GM13977 (cell line): ENCODE results near the gene PKD1L1.

Experiments used
- DNase-seq: peaks from one replicate; pipeline ENCODE4 v3.0.0; 2012; ENCODE audit warnings: low spot score
- CTCF ChIP-seq: IDR thresholded peaks from 2 replicates; pipeline ENCODE4 v1.5.1; 2012; ENCODE audit warnings: mild to moderate bottlenecking, control low read depth; ENCODE audit not compliant: insufficient read depth; ENCODE audit errors: extremely low read depth, missing control alignments
- in situ Hi-C: fragments of 300-500 bp; cut with MboI; formaldehyde crosslinking; loops from one replicate; pipeline ENCODE4 v1.12.0; 2022; ENCODE audit warnings: low sequenced_read_pairs, low pct_unique_long_range_greater_than_20kb, mixed read lengths, inconsistent platforms; ENCODE audit not compliant: unreplicated experiment

Gene PKD1L1

GRCh38 chr7:47887016-47887640 lies 61.1 kb downstream of the PKD1L1 start:
- in situ Hi-C loops = no loop called here
- DNase-seq = no peak
- TF ChIP-seq CTCF = no peak

- in situ Hi-C loops = no loop called here
- no peak for TF ChIP-seq CTCF
- no peak for DNase-seq
These were observed 62.1 kb downstream of the PKD1L1 start for GRCh38 chr7:47885987-47886811.

- in situ Hi-C loops = no loop called here
- no peak for DNase-seq
- no peak for TF ChIP-seq CTCF
These were observed 62.8 kb downstream of the PKD1L1 start for GRCh38 chr7:47885309-47885986.

- no peak for TF ChIP-seq CTCF
- DNase-seq = no peak
- in situ Hi-C loops = no loop called here
These were observed 63.6 kb downstream of the PKD1L1 start for GRCh38 chr7:47884675-47885074.

GRCh38 chr7:47882635-47883034 lies 65.6 kb downstream of the PKD1L1 start:
- in situ Hi-C loops = no loop called here
- TF ChIP-seq CTCF = no peak
- no peak for DNase-seq

- no peak for TF ChIP-seq CTCF
- DNase-seq = no peak
- in situ Hi-C loops = no loop called here
These were observed 67.0 kb downstream of the PKD1L1 start for GRCh38 chr7:47881256-47881655.
